Measurements from ENCODE around the gene ZNF189.

ZNF189 gene

GRCh38 chr9:101455656-101456240 is 57.1 kb downstream of the ZNF189 start:
- DNase-seq = no peak

- no peak for DNase-seq
Measured at GRCh38 chr9:101457003-101457402, 58.4 kb downstream of the ZNF189 start.

GRCh38 chr9:101458963-101459631 is 60.4 kb downstream of the ZNF189 start:
- peak in 1 of 2 donors; percentile 47 for DNase-seq
